Tibial nerve (tissue), 4 donors: ENCODE results near the gene MAP3K20. TPM values are rescaled to one million over a fixed set of nuclear protein-coding genes. Genes with fewer than 3 reads are reported as not detected.

Experiments used
- DNase-seq, 2 donors: peaks; one replicate each; pipeline ENCODE4 v3.0.0-alpha.2; 2019; ENCODE audit warnings: low spot score in 2 of 2
- H3K27ac ChIP-seq, 4 donors: fragments of 200-600 bp; sonication (generic) in 3 of 4; one replicate each; pipeline ENCODE4 v1.5.1; 2017 to 2019; ENCODE audit warnings: mild to moderate bottlenecking in 1 of 4
- H3K27me3 ChIP-seq, 2 donors: fragments of 200-600 bp; sonication (generic) in 1 of 2; one replicate each; pipeline versions ENCODE4 v1.5.1 to v1.6.0; 2017 to 2019
- H3K36me3 ChIP-seq, 3 donors: fragments of 200-600 bp; sonication (generic); one replicate each; pipeline ENCODE4 v1.5.1; 2018 to 2019
- H3K4me1 ChIP-seq, 4 donors: fragments of 200-600 bp; sonication (generic) in 3 of 4; one replicate each; pipeline ENCODE4 v1.5.1; 2017 to 2019
- H3K4me3 ChIP-seq, 4 donors: fragments of 200-600 bp; sonication (generic) in 3 of 4; one replicate each; pipeline ENCODE4 v1.5.1; 2017 to 2019; ENCODE audit warnings: mild to moderate bottlenecking in 1 of 4, moderate library complexity in 1 of 4
- H3K9me3 ChIP-seq, 4 donors: fragments of 200-600 bp; sonication (generic) in 3 of 4; one replicate each; pipeline ENCODE4 v1.5.1; 2017 to 2019
- EP300 ChIP-seq, 2 donors: sonication (generic); formaldehyde crosslinking; IDR thresholded peaks; one replicate each; pipeline ENCODE4 v1.6.1; 2017; ENCODE audit warnings: antibody characterized with exemption in 2 of 2, mild to moderate bottlenecking in 1 of 2
- POLR2A ChIP-seq, 2 donors: fragments of 450-650 bp; IDR thresholded peaks; one replicate each; pipeline ENCODE4 v1.6.1; 2017; ENCODE audit warnings: antibody characterized with exemption in 2 of 2, mild to moderate bottlenecking in 2 of 2, moderate library complexity in 2 of 2
- WGBS, 2 donors: methylation state at CpG; one replicate each; pipeline ENCODE4 v1.1.5; 2018; 5-methylcytosine and 5-hydroxymethylcytosine counted together
- total RNA-seq, 4 donors: library from RNA; depleted of rRNA; stranded (reverse); fragments of >200 nt; gene quantifications; one replicate each; pipeline ENCODE4 v1.1.0, GENCODE V29; 2016
- TF ChIP-seq, protein P1 (sequence below), 5 experiments: fragments of 200-600 bp in 3 of 5; fragments of 450-650 bp in 2 of 5; sonication (generic) in 3 of 5; IDR thresholded peaks; one replicate each; pipeline ENCODE4 v1.5.1; 2016 to 2019; ENCODE audit warnings: antibody characterized with exemption in 5 of 5, mild to moderate bottlenecking in 3 of 5, moderate library complexity in 2 of 5

MAP3K20 gene
- total RNA-seq, 4 donors from 2014 or later: 21.9 to 32.6 (median 23.2) TPM

DNA sequence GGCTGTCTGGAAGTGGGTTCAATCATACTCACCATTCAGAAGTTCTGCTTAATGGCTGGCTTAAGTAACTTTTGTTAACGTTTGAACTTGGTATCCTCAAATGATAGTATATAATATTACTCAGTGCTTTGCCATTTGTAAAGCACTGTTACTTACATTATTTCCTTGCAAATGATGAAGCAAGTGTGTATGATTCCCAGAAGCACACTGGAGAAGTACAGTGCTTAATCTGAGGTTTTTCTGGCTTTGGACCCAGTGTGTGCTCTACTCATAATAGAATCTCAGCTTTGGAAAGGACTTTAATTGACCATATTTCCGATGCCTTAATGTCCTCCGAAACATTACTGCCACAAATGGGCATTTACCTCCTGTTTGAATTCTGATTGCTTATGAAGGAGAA is 63.3 kb downstream of the MAP3K20 start:
- H3K4me3 ChIP-seq: no peak overlapping the region
- no peaks in the 10 kb centered on the region for H3K9me3 ChIP-seq
- no peak for DNase-seq
- TF ChIP-seq POLR2A (IDR thresholded peaks at IDR 0.05): no peak
- TF ChIP-seq, protein P1, sequence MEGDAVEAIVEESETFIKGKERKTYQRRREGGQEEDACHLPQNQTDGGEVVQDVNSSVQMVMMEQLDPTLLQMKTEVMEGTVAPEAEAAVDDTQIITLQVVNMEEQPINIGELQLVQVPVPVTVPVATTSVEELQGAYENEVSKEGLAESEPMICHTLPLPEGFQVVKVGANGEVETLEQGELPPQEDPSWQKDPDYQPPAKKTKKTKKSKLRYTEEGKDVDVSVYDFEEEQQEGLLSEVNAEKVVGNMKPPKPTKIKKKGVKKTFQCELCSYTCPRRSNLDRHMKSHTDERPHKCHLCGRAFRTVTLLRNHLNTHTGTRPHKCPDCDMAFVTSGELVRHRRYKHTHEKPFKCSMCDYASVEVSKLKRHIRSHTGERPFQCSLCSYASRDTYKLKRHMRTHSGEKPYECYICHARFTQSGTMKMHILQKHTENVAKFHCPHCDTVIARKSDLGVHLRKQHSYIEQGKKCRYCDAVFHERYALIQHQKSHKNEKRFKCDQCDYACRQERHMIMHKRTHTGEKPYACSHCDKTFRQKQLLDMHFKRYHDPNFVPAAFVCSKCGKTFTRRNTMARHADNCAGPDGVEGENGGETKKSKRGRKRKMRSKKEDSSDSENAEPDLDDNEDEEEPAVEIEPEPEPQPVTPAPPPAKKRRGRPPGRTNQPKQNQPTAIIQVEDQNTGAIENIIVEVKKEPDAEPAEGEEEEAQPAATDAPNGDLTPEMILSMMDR (IDR thresholded peaks at IDR 0.05): no peak
- TF ChIP-seq EP300 (IDR thresholded peaks at IDR 0.05): no peak
- 81 to 88% methylated on average over 3 of the region's 3 CpGs for WGBS, 2 donors
- H3K27ac ChIP-seq: no peak overlapping the region
- H3K4me1 ChIP-seq: peaks cover 0 to 4% (median 0%) of the 10 kb centered on the region in 4 donors
- H3K27me3 ChIP-seq: no peaks in the 10 kb centered on the region
- no peaks in the 10 kb centered on the region for H3K36me3 ChIP-seq

DNA sequence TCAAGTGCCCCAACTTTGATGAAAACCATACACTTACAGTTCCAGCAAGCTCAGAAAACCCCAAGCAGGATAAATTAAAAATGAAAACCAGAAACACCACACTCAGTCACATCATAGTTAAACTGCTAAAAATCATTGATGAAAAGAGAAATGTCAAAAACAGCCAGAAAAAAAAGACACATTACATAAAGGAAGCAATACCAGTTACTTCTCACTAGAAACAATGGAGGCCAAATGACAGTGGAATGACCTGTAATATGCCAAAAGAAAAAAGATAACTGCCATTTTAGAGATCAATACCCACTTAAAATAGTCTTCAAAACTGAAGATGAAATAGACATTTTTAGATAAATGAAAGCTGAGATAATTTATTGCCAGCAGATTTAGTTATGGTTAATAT is 66.0 kb downstream of the MAP3K20 start:
- H3K36me3 ChIP-seq: no peaks in the 10 kb centered on the region

DNA sequence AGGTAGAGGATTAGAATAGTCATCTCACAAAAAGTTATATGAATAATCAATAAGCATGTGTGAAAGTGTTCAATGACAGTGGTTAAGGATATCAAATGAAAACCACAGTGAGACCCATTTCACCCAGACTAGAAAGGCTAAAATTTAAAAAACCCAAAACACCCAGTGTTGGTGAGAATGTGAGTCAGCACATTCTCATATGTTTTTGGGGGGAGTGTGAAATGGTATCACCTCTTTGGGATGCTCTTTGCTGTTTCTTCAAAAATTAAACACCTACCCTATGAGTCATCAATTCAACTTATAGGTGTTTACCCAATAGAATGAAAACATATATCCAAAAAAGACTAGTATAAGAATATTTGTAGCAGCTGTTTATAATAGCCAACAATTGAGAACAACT is 69.8 kb downstream of the MAP3K20 start:
- H3K4me3 ChIP-seq: no peak overlapping the region

More for the DNA sequence above, 66.0 kb downstream of the MAP3K20 start:
- H3K9me3 ChIP-seq: no peaks in the 10 kb centered on the region
- DNase-seq: no peak
- no peak overlapping the region for H3K4me3 ChIP-seq
- TF ChIP-seq EP300 (IDR thresholded peaks at IDR 0.05) (no peak), POLR2A (IDR thresholded peaks at IDR 0.05) (no peak)
- TF ChIP-seq, protein P1 (IDR thresholded peaks at IDR 0.05): no peak
- no peak overlapping the region for H3K27ac ChIP-seq
- no peaks in the 10 kb centered on the region for H3K27me3 ChIP-seq
- H3K4me1 ChIP-seq: peaks cover 0 to 4% (median 0%) of the 10 kb centered on the region in 4 donors

DNA sequence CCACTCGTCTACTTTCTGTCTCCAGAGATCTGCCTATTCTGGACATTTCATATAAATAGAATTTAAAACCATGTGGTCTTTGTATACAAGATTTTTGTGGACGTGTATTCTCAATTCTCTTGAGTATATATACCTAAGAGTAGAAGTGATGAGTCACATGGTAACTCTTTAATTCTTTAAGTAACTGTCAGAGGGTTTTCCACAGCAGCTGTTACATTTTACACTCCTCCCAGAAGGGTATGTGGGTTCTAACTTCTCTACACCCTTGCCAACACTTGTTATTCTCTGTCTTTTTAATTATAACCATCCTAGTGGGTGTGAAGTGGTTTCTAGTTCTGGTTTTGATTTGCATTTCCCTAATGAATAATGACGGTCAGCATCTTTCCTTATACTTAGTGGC is 70.9 kb downstream of the MAP3K20 start:
- Histone ChIP-seq H3K9me3 (no peaks in the 10 kb centered on the region), H3K27ac (no peak overlapping the region), H3K36me3 (no peaks in the 10 kb centered on the region), H3K4me3 (no peak overlapping the region), H3K27me3 (no peaks in the 10 kb centered on the region), H3K4me1 (no peaks in the 10 kb centered on the region)
- WGBS, 2 donors: 64 to 78% methylated on average over 3 of the region's 3 CpGs
- DNase-seq: no peak
- TF ChIP-seq, protein P1 (IDR thresholded peaks at IDR 0.05): no peak
- no peak for TF ChIP-seq EP300 (IDR thresholded peaks at IDR 0.05)

More for the DNA sequence above, 69.8 kb downstream of the MAP3K20 start:
- Histone ChIP-seq H3K9me3 (no peaks in the 10 kb centered on the region), H3K36me3 (no peaks in the 10 kb centered on the region), H3K27ac (no peak overlapping the region), H3K27me3 (no peaks in the 10 kb centered on the region), H3K4me1 (no peaks in the 10 kb centered on the region)
- no peak for DNase-seq
- TF ChIP-seq EP300 (IDR thresholded peaks at IDR 0.05) (no peak), POLR2A (IDR thresholded peaks at IDR 0.05) (no peak)
- TF ChIP-seq, protein P1 (IDR thresholded peaks at IDR 0.05): no peak

DNA sequence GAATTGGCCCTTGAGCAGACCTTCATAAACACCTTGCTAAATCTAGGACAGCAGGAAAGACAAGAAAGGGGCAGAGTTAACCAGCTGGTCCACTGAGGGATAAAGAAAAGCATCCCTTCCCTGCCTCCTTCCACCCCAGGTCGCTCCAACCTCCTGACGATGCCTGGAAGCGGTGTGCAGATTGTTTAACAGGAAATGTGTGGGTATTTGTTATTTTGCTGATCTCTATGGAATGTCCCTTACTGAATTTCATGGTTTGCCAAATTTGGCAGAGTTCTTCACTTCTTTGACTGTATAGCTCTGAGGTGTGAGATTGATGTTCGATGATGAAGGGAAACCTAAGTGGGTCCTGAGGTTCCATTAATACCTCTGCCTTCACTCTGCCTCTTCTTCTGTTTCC is 72.9 kb downstream of the MAP3K20 start:
- no peak for DNase-seq
- Histone ChIP-seq H3K4me1 (no peaks in the 10 kb centered on the region), H3K4me3 (no peak overlapping the region), H3K27ac (no peak overlapping the region), H3K36me3 (no peaks in the 10 kb centered on the region), H3K9me3 (no peaks in the 10 kb centered on the region), H3K27me3 (no peaks in the 10 kb centered on the region)
- TF ChIP-seq EP300 (IDR thresholded peaks at IDR 0.05) (no peak), POLR2A (IDR thresholded peaks at IDR 0.05) (no peak)
- TF ChIP-seq, protein P1 (IDR thresholded peaks at IDR 0.05): no peak
- WGBS, 2 donors: 67 to 71% methylated on average over 4 of the region's 4 CpGs
